ENCODE results near the gene ABCA4.

Gene ABCA4

GRCh38 chr1:94101613-94102525 is 19.1 kb downstream of the ABCA4 start:
- DNase-seq: no peak

DNA sequence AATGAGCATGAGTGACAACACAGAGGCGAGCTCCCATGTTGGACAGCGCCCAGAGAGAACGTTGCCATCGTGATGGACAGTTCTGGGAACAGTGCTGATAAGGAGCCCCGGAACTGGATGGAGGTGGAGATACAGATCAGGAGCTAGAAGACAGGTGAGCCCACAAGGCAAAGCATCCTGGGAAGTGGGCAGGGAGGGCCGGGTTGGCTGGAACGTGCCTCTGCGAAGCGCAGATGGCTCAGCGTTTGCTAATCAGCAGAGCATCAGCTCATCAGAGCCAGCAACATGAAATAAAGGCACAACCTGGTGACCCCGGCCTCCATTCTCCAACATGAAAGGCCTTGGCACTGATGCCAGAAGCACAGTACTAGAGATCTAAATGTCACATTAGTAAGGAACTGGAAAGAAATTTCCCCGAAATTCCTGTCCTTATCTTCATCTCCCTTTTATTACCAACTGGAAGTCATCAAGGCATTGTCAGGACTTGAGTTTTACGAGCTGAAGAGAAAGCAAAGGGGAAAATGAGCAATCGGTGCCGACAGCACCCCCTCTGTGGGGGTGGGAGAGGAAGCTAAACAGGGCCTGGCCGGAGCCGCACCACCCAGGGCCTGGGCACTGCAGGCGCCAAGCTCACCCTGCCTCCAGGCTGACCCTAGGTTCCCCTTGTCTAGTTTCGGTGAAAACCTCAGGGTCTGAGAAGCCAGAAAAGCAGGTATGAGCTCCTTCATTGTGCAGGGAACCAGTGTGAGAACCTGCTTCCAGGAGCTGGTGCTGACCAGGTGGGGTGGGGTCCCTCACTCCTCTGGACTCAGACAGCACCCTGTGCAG is 19.9 kb downstream of the ABCA4 start:
- no peak for DNase-seq

DNA sequence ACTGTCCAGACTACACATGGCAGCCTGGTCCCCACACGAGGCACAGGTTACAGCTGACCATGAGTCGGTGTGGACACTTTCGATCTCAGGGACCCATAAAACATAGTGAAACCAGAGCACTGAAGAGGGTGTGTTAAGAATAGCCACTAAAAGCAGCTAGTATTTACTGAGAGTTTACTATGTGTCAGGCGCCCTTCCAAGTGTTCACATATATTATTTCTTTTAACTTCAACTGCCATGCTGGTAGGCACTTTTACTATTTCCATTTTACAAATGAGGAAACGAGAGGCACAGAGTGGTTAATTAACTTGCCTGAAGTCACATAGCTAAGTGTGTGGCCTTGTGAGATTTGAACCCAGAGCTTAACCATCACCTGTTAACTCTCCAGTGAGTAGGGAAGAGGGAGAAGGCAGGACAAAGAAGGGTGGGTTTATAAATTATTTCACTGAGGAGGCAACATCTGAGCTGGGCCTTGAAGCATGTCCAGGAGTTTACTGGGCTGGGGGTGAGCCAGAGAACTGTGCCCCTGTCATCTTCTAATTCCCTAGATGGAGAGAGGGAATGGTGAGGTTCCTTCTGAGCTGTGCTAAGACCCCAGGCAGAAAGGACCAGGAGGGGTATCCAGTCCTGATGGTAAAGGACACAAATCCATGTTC is 20.7 kb downstream of the ABCA4 start:
- no peak for DNase-seq

- no peak for DNase-seq
Observed at GRCh38 chr1:94099303-94099702, 21.6 kb downstream of the ABCA4 start.

- no peak for DNase-seq
Observed at GRCh38 chr1:94098585-94099111, 22.3 kb downstream of the ABCA4 start.

DNA sequence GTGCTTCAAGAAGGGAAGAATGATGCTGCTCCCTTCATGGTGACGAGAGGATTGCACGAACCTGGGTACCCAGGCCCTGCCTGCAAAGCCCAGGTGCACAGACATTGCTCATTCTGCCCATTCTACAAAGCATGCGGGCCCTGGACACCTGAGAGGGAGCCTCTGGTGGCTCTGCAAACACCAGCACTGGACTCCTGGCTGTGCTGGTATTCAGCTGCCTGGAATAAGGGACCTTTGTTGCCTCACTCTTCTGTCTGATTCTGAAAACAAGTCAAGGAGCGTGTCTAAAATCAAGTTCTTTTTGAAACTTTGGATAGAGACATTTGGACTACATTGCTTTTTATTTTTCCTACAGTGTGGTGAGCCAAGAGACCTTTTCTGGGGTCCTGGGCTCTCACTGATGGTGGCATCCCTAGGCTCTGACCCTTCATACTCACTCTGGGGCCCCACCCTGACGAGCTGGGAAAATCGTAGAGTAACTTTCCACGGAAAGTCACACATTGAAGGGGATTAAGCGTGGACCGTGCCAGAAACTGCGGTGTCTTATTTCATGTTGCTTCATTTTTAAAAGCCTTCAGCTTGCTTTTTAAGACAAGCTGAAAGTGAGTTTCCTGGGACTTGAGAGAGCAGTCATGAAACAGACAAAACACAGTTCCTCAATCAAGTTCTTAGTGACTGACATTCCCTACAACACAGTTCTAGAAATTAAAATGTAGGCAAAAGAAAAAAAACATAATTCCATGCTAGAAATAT is 24.0 kb downstream of the ABCA4 start:
- no peak for DNase-seq

DNA sequence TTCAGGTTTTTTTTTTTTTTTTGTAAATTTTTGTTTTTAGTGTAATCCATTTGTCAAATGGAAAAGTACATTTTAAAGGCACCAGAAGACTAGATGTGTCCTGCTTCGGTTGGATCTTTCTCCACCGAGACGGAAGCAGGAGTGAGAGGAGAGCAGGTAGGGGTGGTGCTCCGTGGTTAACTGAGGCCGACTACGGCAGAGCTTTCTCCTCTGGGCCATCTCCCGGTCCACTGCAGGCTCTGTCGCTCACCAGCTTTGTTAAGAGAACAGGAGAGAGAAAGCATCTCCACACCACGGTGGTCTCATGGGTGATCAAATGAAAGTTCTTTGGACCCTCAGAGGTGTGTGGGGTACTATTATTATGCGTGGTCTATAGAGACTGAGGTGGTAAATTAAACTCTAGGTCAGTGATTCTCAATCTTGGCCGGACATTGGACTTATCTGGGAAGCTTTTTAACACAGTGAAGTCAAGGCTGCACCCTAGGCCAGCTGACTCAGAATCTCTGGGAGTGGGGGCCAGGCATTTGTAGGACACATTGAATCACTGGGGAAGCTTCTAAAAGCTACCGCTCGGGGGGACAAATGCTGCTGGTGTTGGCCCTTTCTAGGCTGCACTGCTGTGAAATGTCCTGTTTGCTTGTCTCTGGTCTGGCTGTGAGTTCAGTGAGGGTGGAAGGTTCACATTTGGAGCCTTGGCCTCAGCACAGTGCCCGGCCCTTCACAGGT is 25.0 kb downstream of the ABCA4 start:
- no peak for DNase-seq

DNA sequence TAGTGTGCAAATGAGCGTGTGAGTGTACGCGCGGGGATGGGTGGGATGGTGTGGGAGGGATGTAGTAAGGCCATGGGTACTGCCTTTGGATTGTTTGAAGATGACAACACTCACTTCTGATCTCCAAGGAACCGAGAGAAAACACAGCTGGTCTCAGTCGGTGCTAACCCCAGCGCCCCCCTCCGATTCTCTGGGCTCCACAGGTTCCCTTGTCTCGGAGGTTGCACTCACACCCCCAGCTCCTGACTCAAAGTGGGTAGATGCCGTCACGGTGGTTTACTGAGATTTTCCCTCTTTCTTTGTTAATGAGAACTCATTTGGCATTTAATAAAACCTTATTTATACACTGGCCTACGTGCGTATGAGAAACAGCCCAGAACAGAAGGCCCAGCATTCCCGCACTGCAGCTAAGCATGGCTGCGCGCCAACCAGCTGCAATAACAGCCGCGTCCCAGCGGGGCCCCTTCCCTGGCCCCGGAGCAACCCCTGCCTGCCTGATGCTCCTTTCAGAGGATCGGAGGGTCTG is 25.8 kb downstream of the ABCA4 start:
- DNase-seq: no peak

- no peak for DNase-seq
Observed at GRCh38 chr1:94094469-94095111, 26.4 kb downstream of the ABCA4 start.

GRCh38 chr1:94093996-94094395 is 27.0 kb downstream of the ABCA4 start:
- no peak for DNase-seq

GRCh38 chr1:94093396-94093795 is 27.6 kb downstream of the ABCA4 start:
- DNase-seq: no peak

GRCh38 chr1:94092210-94092613 is 28.7 kb downstream of the ABCA4 start:
- no peak for DNase-seq

DNA sequence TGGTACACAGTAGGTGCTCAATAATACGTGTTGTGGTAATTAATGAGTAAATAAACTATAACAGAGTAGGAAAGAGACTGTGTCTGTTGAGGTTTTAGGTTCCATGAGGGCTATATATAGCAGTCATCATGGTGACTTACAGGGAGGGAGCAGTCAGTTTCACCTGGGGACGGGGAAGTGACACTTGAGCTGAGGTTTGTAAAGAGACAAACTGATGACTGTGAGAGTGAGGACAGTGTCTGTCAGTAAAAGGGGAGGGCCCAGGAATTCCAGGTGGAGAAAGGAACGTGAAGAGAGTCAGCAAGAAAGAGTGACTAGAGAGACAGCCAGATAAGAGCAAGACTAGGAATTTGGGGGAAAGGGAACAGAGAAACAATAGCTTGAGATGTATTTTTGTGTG is 30.2 kb downstream of the ABCA4 start:
- no peak for DNase-seq

GRCh38 chr1:94087193-94087592 is 33.8 kb downstream of the ABCA4 start:
- DNase-seq: no peak

- no peak for DNase-seq
Observed at GRCh38 chr1:94084547-94084946, 36.4 kb downstream of the ABCA4 start.

- DNase-seq: no peak
Observed at GRCh38 chr1:94084085-94084484, 36.9 kb downstream of the ABCA4 start.

GRCh38 chr1:94083681-94084080 is 37.3 kb downstream of the ABCA4 start:
- DNase-seq: no peak

DNA sequence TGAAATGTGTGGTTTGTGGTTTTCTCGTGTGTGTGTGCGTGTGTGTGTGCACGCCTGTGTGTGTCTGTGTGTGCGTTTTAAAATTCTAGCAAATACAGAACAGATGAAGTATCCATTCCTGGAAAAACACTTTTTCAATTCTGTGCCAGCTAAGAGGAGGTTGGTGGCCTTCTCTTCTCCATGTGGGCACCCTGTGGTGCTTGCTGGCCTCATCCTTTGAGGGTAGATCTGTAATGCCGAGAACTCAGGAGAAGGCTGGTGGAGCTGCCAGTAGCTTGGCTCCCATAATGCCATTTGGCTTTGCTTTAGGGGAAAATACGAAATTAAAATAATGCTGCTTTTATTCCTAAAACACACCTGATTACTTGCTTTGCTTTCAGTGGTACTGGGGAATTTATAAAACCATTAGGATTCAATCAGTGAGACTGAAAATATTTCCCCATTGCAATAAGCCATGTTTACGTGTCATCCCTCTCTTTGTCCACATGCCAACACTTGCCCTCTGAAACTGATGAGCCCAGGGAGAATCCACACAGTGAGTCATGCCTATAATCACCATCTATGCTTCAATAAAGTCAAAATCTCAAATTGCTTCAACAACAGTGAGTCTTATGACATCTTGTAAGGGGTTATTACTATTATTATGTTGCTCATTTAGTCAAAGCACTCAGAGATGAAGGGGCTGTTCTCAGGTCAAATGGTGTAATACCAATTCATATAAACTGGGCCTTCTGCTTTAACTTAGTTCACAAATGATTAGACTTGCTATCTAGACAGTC is 39.2 kb downstream of the ABCA4 start:
- no peak for DNase-seq

DNA sequence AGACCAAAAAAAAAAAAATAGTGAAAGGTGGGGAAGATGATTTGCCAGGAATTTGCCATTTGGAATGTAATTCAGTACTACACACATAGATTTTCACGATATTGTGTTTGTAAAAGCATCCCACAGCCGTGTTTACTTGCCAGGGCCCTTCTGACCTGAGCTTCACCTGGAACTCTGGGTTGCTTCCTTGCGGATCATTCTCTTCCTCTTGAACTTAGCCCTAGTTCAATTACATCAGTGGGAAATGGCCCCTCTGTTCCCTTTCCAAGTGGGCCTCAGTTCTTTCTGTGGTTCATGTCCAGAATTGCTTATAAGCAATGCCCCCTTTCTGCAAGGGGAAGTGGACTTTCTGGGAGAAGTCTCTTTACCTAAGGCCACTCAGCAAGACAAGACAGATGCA is 41.0 kb downstream of the ABCA4 start:
- no peak for DNase-seq
